GM08714 (cell line): Measurements from ENCODE around the gene PIGZ.

Source experiments
- H3K4me3 ChIP-seq: fragments of 200-500 bp; sonication (Bioruptor generic); 2 replicates; pipeline ENCODE4 v1.5.1; 2014; ENCODE audit warnings: mild to moderate bottlenecking, low read length, inconsistent platforms
- ZNF274 ChIP-seq: IDR thresholded peaks from 2 replicates; pipeline ENCODE4 v1.6.1; 2012; ENCODE audit warnings: mild to moderate bottlenecking, low read depth, low read length

Gene PIGZ

GRCh38 chr3:196941729-196942225 is 26.9 kb downstream of the PIGZ start:
- peak overlapping the region; percentile 82 for H3K4me3 ChIP-seq
- no peak for TF ChIP-seq ZNF274

GRCh38 chr3:196938576-196938975 is 30.1 kb downstream of the PIGZ start:
- no peak overlapping the region for H3K4me3 ChIP-seq

GRCh38 chr3:196938124-196938523 is 30.5 kb downstream of the PIGZ start:
- no peak for TF ChIP-seq ZNF274
- no peak overlapping the region for H3K4me3 ChIP-seq

More at GRCh38 chr3:196938576-196938975, 30.1 kb downstream of the PIGZ start:
- no peak for TF ChIP-seq ZNF274

GRCh38 chr3:196936288-196936687 is 32.3 kb downstream of the PIGZ start:
- TF ChIP-seq ZNF274, result no peak
- no peak overlapping the region for H3K4me3 ChIP-seq

- H3K4me3 ChIP-seq, result no peak overlapping the region
- TF ChIP-seq ZNF274, result no peak
Measured at GRCh38 chr3:196932600-196932999, 36.0 kb downstream of the PIGZ start.

- TF ChIP-seq ZNF274, result no peak
- no peak overlapping the region for H3K4me3 ChIP-seq
Measured at GRCh38 chr3:196931828-196932587, 36.6 kb downstream of the PIGZ start.

GRCh38 chr3:196931157-196931556 is 37.5 kb downstream of the PIGZ start:
- H3K4me3 ChIP-seq, result no peak overlapping the region
- no peak for TF ChIP-seq ZNF274

GRCh38 chr3:196927571-196928453 is 40.8 kb downstream of the PIGZ start:
- no peak overlapping the region for H3K4me3 ChIP-seq
- TF ChIP-seq ZNF274, result no peak

- no peak for TF ChIP-seq ZNF274
- H3K4me3 ChIP-seq, result no peak overlapping the region
Measured at GRCh38 chr3:196920733-196921132, 47.9 kb downstream of the PIGZ start.

- H3K4me3 ChIP-seq, result no peak overlapping the region
- no peak for TF ChIP-seq ZNF274
Measured at GRCh38 chr3:196918968-196919367, 49.7 kb downstream of the PIGZ start.

- H3K4me3 ChIP-seq, result no peak overlapping the region
- no peak for TF ChIP-seq ZNF274
Measured at GRCh38 chr3:196916995-196917394, 51.6 kb downstream of the PIGZ start.

- TF ChIP-seq ZNF274, result no peak
- no peak overlapping the region for H3K4me3 ChIP-seq
Measured at GRCh38 chr3:196916221-196916620, 52.4 kb downstream of the PIGZ start.

GRCh38 chr3:196915375-196915774 is 53.3 kb downstream of the PIGZ start:
- no peak for TF ChIP-seq ZNF274
- H3K4me3 ChIP-seq, result no peak overlapping the region

- no peak overlapping the region for H3K4me3 ChIP-seq
- TF ChIP-seq ZNF274, result no peak
Measured at GRCh38 chr3:196914866-196915265, 53.8 kb downstream of the PIGZ start.

- TF ChIP-seq ZNF274, result no peak
- no peak overlapping the region for H3K4me3 ChIP-seq
Measured at GRCh38 chr3:196903740-196904139, 64.9 kb downstream of the PIGZ start.
